SW 1271 (cell line): ENCODE data around the gene TSEN54.
"Not testable (repeated sequence)": the region's sequence is repeated elsewhere in the genome, so short reads cannot be mapped to it uniquely, and the experiment has no call there.

ENCODE experiments used
- DNase-seq, 2 experiments: peaks; one replicate each; lab custom pipeline; 2025; lab: John Stamatoyannopoulos, UW

TSEN54 gene

DNA sequence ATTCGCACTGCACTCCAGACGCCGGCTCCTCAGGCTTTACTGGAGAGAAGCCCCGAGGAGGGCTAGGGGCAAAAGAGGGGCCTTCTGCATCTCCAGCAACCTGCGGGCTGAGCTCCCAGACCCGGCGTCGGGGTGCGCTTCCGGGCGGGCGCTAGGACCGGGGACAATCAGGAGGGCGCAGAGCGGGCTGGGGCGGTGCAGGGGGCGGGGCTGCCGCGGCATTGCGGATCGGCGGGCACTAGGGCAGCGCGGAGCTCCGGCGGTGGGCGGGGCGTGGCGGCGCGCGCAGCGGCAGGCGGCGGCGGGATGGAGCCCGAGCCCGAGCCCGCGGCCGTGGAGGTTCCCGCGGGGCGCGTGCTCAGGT lies at the start of gene TSEN54:
TSEN54 (plus strand) TSS at position 274 of the 364 bp plus-strand sequence; CDS start at position 307, 33 bp downstream.
- peak; percentile 54 to 85 for DNase-seq

DNA sequence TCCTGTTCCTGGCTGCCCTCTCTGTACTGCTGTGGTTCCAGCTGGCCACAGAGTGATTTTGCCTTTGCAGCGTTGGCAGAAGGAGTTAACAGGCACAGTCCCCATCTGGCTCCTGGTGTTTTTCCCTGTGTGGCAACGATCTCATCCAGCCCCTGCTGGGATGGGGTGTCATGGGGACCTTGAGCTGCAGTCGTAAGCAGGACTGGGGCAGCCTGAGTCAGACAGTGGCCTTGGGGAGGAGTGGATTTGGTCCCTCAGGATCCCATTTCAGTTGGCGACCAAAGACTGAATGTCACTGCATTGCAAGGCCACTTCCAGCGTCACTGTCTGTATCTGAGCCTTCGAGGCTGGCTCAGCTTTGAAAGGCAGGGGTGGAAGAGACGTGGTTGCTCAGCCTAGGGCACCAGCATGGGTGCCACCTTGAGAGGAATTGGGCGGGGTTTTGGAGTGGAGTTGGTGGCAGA lies 48.0 kb upstream of the TSEN54 start:
- no peak for DNase-seq

DNA sequence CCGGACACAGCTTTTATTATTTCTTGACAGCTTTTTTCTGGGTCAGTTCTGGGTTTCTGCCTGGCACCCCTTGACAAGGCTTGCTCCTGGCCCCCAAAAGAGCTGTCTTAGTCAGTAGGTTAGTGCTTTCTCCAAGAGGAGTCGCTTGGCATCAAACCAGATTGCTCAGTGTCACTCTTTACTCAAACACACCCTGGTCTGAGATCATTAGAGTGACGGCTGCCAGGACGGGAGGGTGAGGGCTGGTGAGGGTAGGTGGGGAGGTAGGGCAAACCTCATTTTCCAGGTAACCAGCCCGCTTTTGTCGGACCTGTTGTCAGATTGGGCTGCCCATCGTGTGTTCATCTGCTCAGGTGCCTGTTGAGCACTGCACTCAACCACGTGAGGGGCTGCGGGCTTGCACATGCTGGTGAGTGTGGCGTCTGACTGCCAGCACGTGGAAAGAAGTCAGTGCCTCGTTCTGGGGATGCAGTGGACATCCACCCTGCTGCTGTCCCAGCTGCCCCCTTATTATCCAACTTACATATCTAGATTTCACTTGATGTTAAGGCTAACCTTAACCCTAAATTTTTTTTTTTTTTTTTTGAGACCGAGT lies 47.5 kb upstream of the TSEN54 start:
- DNase-seq, result no peak

DNA sequence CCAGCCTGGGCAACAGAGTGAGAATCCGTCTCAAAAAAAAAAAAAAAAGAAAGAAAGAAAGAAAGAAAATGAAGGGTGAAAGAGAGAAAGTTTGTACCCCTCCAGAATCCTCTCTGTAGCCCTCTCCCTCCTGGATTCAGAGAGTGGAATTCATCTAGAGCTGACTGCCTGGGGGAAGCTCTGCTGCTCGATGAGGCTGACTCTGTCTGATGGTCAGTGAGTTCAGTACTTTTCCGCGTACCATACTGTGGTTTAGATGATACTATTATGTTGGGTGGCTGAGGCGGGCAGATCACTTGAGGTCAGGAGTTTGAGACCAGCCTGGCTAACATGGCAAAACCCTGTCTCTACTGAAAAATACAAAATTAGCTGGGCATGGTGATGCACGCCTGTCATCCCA lies 45.1 kb upstream of the TSEN54 start:
- no peak for DNase-seq

DNA sequence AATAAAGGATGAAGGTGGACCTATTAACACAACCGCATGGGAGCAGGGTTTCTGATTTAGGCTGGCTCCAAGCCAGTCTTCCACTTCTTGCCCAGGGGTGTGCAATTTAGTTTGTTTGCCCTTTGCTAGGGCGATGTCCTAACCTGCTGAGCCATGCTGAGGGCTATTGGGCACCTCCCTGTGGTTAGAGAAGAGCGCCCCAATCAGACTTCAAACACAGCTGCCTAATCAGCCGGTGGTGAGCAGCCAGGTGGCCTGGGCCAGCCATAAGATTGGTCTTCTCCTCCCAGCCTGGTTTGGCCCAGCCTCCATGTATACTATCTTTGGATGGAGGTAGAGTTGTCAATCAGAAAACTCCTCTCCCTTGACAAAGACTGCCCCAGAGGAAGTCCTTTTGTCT lies 44.2 kb upstream of the TSEN54 start:
- no peak for DNase-seq

DNA sequence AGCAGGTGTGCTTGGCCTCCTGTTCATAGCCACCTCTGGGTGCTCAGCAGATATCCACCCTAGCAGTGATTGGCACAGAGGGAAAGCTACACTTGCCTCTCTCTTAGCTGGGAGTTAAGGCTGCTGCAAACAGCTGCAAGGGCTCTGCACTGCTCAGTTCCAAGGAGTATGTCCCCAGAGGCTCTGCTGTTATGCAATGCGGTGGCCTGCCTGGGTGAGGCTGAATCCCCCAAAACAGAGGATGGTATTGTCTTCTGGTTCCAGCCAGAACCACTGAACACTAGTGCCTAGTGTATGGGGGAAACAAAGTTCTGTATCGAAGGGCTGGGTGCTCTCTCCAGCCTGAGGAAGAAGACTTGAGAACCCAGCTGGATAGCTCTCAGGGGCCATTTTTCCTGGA lies 43.1 kb upstream of the TSEN54 start:
- no peak for DNase-seq

DNA sequence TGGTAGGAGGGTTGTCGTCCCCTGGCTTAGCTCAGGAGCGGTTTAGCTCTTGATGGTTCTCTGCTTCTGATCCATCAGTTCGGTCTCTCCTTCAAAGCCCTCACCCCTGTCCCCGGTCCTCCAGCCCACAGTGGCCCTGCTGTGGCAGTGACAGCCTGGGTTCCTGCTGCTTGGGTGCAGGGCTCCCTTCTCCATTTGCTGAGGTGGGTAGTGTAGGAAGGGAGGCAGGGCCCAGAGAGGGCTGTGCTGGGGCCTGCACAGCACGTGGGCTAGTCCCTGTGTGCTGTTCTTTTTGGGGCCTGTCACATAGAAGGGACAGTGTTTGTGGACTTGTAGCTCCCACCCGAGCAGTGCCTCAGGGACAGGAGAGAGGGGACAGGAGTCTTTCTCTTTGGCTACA lies 41.6 kb upstream of the TSEN54 start:
- DNase-seq, result no peak

DNA sequence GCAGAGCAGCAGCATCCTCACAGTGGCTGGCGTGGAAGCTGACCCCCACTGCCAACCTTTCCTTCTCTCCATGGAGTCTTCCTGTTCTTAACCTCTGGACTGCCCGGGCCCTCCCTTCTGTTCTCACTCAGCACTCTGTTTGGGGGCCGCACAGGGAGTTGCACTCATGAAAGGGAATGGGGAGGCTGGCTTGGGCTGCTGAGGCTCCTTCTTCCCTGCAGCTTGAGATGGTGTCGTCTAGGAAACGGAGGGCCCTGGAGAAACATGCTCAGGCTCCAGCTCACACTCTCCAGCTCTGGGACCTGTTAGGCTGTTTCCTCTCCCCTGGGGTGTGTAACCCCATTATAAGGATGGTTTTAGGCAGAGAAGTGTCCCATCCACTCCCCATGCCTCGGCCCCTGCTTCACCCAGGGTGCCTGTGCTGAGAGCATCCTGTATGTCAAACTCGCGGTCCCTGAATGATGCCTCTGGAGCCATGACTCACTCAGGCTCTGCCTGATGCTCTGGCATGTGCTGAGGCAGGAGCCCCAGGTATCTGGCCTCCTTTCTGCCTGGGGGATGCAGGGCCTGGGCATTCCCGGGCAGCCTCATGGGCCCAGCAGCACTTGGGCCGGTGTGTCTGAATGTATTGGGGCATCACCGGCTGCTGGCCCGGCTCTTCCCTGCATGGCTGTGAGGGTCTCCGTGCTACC lies 41.0 kb upstream of the TSEN54 start:
- DNase-seq, result no peak

DNA sequence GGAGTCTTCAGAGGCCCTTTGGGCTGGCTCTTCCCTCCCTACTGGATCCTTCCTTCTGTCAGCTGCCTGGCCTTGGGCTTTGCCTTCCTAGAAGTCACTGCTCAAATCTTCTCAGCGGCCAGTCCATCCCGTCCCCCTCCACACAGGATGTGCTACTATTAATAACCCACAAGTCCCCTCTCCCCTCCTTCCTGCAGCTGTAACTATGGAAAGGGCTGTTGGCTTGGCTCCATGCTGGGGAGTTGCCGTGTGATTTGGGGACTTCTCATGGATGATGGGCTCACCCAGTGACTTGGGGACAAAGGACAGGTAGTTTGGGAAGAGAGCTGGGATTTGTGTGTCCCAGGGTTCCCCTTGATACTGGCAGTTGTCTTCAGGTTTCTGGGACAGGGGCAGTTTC lies 40.5 kb upstream of the TSEN54 start:
- no peak for DNase-seq

DNA sequence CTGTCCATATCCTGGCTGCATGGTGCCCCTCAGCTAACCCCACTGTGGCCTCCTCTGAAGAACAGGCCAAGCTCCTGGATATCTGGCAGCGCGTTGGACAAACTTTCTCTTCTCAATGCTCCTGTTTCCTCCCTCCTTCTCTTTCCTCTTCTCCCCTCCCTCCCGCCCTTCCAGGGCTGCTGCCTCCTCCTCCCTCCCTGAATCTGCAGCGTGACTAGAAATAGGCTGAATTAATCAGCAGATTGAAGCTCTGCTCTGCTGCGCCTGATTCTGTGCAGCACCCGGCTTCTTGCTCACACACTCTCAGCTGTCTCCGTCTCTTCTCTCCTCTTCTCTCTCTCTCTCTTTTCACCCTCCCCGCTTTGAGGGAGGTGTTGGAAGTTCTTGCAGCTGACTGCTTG lies 40.1 kb upstream of the TSEN54 start:
- DNase-seq, result no peak

DNA sequence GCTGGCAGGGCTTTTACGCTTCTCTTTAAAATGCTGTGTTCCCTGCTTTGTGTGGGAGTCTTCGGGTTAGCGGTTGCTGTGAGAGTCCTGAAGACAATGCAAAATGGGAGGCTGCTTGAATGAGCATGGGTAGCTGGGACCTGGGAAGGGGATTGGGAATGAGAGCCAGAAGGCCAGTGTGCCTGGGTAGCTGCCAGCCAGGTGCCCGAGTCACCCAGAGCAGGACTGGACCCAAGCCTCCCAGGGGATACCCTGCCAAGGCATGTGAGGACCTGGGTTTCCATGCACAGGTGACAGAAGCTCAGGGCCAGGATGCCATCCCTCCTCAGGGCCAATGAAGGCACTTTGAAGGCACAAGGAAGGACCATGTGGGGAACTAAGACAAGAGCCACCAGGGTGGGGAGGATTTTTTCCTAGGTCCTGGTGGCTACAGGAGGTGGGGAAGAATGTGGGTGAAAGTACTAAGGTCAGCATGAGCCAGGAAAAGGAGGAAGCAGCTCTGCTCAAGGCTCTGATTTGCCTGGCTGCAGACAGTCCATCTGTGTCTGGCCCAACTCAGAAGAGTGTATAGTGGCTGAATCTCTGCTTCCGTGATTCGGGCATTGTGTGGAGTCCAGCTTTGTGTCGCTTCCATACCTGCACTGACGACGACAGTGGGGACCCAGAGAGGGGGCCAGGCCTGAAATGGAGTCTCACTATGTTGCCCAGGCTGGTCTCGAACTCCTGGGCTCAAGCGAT lies 39.4 kb upstream of the TSEN54 start:
- no peak for DNase-seq

DNA sequence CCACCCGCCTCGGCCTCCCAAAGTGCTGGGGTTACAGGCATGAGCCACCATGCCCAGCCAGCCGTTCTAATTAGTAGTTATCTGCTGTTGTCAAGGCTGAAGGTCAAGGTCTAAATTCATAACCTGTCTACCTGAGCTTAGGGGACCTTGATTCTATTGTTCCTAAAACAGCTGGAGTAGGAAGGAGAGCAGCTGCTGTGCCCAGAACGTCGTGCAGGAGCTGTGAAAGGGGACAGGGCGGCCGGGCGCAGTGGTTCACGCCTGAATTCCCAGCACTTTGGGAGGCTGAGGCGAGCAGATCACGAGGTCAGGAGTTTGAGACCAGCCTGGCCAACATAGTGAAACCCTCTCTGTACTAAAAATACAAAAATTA lies 38.9 kb upstream of the TSEN54 start:
- DNase-seq, result not testable (repeated sequence)

DNA sequence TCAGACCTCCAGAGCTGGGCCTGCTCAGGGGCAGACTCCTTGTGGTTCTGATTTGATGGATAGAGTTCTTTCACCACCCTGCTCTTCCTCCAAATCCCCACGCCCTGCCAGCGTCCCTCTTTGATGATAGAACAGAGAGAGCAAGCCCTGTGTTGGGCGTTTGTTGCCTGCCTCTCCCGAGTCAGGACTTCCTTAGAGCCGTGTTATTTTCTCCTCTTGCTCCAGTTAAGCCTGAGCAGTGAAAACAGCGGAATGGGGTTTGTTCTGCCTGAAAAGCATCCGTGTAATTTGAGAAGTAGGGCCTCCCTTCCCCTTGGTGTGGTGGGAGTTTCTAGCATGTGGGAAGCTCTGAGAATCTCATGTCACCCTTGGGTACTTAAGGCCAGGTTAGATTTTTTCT lies 37.8 kb upstream of the TSEN54 start:
- no peak for DNase-seq

DNA sequence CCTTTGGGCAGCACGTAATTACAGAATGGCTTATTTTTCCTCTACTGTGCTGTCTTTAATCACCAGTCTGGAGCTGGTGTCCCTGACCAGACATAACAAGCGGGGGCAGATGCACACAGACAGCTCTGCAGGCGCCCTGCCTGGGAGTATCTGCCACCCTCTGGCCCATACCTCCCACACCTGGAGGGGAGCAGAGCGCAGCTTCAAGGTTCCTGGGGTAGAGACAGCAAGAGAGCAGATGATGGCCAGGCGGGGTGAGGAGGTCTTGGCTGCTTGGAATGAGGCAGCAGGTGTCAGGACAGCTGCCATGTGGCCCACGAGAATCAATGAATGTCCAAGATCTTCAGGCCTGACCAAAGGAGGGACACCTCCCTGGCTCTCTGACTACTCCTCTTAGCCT lies 36.0 kb upstream of the TSEN54 start:
- no peak for DNase-seq

DNA sequence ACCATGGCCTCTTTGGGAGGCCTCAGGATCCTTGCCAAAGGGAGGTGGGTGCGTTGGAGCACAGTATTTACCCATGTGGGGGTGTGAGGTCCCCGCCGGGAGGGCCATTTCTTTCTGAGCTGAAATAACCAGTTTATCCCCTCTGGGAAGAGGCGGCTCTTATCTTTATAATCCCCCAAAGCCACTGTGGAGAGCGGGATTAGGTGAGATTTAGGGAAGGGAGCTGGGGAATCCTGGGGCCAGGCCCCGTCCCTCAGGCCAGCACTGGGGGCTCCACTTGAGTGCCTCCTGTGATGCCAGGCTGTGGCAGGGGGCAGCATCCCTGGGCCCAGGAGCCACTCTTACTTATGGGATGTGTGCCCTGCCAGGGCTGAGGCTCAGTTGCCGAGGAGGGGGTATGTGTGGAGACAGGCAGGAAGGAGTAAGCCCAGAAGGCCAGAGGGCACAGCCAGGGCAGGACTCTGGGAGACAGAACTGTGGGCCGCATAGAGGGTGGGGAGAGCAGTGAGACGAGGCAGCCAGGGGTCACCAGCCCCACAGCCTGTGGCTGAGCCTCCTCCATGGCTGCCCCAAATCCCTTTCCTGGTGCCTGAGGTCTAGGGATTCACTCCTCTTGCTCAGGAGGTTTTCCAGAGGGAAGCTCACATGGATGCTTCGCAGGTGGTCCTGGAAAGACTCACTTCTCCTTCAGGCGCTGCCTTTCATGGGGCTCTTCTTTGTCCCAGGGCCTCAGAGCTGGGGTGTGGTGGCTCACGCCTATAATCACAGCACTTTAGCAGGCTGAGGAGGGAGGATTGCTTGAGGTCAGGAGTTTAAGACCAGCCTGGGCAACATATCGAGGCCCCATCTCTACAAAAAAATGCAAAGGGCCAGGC lies 34.9 kb upstream of the TSEN54 start:
- DNase-seq, result no peak

DNA sequence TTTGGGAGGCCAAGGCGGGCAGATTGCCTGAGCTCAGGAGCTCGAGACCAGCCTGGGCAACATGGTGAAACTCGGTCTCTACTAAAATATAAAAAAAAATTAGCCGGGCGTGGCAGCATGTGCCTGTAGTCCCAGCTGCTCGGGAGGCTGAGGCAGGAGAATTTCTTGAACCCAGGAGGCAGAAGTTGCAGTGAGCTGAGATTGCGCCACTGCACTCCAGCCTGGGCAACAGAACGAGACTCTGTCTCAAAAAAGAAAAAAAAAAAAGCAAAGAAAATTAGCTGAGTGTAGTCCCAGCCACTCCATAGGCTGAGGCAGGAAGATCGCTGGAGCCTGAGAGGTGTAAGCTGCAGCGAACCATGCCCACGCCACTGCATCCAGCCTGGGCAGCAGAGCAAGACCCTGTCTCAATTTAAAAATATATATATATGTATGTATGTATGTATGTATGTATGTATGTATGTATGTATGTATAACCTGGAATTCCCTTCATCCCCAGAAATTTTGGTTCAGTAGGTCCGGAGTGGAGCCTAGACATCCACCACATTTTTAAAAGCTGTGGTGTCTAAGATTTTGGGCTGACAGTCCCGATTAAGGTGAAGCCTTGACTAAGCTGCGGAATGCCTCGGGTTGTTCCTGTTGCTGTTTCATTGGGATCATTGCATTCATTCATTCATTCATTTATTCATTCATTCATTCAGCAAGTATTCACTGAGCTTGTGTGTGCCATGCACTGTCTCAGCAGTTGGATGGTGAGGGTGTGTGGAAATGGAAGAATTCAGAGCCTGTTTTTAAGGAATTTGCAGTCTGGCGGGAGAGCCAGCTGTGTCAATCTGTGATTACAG lies 34.0 kb upstream of the TSEN54 start:
- no peak for DNase-seq

DNA sequence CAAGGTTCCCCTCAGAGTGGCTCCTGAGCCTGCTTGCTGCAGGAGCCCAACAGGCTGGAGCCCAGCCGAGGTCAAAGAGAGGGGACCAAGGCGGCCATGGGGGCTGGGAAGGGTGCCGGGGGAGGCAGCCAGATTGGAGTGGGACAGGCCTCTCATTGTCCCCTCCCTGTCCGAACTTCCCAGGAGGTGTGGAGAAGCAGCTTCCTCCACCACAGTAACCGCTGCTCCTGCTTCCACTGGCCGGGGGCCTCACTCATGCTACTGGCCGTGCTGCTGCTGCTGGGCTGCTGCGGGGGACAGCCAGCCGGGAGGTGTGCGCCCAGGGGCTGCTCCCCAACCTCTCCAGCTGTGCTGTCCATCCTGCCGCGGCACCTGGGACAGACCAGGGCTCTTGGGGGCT lies 30.6 kb upstream of the TSEN54 start:
- DNase-seq, result no peak

DNA sequence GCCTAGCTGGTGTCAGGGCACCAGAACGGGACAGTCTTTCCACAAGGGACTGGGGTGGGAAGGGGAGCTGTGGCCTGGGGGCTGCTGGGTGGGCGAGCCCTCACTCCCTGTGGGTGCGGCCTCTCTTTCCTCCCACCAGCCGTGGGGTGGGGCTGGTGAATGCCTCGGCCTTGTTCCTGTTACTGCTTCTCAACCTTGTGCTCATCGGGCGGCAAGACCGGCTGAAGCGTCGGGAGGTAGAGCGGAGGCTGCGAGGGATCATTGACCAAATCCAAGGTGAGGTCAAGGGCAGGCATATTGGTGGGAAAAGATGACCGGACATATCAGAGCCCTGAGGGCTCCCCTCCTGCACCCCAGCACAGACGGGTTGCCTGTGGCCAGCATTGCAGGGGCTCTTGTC lies 30.2 kb upstream of the TSEN54 start:
- no peak for DNase-seq

DNA sequence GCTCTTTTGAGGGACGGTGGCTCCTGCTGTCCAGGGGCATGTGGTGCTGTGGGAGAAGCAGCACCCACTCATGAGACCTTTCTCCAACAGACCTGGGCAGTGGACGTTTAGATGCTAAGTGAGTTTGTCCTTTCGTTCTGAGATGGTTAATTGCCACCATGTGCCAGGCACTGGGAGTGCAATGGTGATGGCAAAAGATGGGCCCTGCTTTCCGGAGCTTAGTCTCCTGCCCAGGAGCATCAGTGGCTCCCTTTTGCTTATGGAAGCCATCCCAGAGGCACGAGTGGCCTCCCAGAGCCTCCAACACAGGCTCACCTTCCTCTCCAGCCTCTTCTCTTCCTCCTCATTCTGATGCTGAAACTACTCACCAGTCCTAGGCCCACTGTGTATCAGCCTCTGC lies 29.4 kb upstream of the TSEN54 start:
- no peak for DNase-seq

DNA sequence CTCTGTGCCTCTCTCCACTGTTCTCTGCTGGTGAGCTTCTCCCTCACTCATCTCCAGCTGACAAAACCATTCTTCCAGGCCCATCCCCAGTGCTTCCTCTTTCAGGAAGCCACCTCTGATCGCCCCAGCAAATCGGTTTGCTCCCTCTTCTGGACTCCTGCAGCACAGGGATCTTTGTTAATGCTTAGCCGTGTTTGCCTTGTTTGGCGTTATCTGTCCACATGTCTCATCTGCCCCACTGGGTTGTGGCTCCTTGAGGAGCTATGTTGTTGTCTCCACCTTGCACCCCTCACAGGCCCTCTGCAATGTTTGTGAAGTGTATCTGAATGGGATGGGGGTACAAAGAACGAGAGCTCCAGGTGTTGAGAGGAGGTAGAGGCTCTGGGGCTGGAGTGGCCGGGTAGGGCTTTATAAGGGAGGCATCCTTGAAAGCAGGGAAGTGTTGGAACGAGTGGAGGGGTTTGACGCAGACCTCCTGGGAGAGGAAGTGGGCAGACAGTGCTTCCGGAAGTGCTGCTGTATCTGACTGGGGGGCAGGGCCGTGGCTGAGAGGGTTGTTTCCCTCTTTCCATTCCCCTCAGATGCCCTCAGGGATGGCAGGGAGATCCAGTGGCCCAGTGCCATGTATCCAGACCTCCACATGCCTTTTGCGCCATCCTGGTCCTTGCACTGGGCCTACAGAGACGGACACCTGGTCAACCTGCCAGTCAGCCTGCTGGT lies 28.8 kb upstream of the TSEN54 start:
- no peak for DNase-seq
